ENCODE data around the gene ALDH9A1.

The ALDH9A1 gene

GRCh38 chr1:165616987-165617546 is 81.3 kb downstream of the ALDH9A1 start:
- no peak for DNase-seq

- DNase-seq: no peak
Observed at GRCh38 chr1:165616054-165616612, 82.2 kb downstream of the ALDH9A1 start.

Measured in NCI-H345 (cell line).